Measurements from ENCODE around the gene MRPL22.
A peak's percentile ranks its signal among the peaks of the same experiment; 100 is the strongest.
"Not testable (repeated sequence)": the region's sequence is repeated elsewhere in the genome, so short reads cannot be mapped to it uniquely, and the experiment has no call there.

The MRPL22 gene

GRCh38 chr5:154940772-154941620 is at the start of gene MRPL22:
TSS of gene MRPL22 (plus strand) at chr5:154941073. CDS start at chr5:154941111, 38 bp downstream.
- DNase-seq (ENCODE audit: low spot score) = peak; percentile 93

DNA sequence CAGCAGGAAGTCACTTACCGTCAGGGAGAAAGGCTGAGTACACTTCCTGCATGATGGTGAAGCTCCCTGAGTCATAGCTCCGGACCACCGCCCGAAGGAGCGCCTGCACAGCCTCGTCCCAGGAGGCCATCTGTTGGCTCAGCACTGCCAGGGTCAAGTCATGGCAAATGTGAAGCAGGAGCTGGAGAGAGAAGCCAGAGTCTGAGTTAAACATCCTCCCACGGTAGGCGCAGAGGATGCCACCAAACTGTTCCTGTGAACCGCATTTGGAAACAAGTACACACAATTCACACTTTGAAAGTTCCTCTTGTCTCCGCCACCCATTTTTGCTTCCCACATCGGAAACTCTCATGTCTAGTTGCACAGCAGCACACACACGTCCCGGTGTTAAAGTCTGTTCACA is 48.5 kb upstream of the MRPL22 start:
- no peak for DNase-seq (ENCODE audit: low spot score)

DNA sequence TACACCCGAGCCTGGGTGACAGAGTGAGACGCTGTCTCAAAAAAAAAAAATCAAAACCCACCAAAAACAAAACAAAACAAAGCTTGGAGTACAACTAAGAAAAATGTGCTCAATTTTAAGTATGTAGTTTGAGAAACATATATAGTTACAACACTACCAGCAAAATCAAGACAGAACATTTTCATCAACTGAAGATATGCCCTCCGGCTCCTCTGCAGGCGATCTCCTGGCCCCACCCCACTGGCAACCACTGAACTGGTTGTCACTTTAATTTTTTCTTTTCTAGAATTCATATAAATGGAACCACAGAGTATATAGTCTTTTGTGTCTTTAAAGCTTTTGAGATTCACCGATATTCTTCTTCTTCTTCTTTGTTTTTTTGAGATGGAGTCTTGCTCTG is 47.5 kb upstream of the MRPL22 start:
- no peak for DNase-seq (ENCODE audit: low spot score)

GRCh38 chr5:154895606-154896561 is 45.0 kb upstream of the MRPL22 start:
- DNase-seq (ENCODE audit: low spot score) = no peak

DNA sequence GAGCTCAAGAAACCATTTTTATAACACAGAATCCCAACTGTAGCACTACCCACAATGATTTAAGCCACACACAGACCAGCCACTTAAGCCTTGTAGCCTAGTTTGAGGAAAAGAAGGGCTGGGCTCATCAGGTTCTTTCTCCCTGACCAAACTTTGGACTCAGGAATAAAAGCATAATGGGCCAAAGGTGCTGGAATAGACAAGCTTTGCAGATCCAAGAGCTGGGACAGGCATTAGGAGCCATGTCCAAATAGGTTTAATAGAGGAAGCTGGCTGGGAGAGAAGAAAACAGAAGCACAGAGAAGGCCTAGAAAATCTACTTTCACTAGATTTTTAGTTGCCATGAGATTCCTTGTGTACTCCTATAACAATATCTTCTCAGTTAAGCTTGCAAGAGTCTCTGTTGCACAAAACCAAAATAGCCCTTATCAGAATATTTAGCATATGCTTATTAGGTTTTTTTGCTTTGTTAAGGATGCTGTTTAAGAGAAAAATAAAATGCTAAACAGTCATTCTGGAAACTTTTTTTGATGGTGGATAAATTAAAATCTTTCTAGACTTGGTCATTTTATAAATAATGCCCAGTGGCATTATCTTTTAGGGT is 44.2 kb upstream of the MRPL22 start:
- no peak for DNase-seq (ENCODE audit: low spot score)

DNA sequence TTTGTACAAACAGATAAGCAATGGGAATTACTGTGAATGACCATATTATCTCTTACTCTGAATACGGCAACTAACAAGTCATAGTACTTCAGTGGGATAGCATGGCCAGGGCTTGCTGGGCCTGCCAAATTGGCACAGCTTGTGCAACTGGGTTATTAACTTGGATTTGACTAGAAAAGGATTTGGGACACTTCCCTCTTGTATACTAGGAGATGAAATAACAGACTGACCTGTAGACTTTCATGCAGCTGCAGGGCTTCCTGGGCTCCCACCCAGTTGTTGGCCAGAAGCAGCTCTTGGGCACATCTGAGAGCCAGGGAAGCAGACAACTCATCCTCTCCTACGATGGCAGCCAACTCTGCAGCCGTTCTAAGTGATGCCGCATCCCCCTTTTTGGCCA is 42.7 kb upstream of the MRPL22 start:
- DNase-seq (ENCODE audit: low spot score) = no peak

DNA sequence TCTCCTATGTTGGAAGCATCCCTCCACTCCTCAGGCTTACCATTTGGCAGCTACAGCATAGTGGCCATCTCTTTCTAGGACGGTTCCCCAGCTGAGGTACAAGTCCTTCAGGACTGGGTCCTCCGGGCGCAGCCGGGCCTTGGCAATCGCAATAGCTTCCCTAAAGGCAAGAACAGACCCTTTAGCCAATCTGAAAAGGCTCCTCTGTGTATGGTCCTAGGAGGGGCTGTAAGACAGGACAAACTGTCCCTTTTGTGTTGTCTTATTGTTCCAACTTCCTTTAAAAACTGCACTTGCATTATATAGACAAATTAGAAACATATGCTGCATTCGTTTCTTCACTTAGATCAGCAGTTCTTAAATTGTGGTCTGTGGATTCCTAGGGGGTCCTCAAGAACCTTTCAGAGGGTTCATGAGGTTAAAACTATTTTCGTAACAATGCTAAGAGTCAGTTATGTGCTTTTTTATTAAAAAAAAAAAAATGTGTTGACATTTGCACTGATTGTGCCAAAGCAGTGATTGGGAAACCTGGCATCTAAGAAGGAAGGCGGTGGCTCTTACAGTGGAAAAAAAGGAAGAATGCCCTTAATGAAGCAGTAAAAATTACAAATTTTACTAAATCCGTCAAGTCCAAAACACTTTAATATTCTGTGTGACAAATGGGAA is 41.6 kb upstream of the MRPL22 start:
- DNase-seq (ENCODE audit: low spot score) = no peak

GRCh38 chr5:154900066-154900465 is 40.8 kb upstream of the MRPL22 start:
- no peak for DNase-seq (ENCODE audit: low spot score)

DNA sequence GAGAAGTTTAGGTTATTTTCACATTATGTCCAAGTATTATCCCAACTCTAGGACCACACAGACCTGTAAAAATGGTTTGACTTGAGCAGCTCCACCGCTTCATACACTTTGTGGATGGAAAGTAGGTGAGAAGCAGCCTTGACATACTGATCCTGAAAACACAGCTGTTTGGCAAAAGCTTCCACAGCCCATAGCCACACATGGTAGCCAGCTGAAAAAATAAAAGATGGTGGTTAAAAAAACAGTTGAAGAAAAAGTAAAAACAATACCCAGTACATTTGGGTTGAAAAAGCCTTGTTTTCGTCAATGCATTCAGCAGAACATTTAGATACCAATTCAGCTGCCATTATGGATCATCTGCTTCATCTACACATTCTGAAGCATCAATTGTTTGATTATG is 39.6 kb upstream of the MRPL22 start:
- DNase-seq (ENCODE audit: low spot score) = no peak

DNA sequence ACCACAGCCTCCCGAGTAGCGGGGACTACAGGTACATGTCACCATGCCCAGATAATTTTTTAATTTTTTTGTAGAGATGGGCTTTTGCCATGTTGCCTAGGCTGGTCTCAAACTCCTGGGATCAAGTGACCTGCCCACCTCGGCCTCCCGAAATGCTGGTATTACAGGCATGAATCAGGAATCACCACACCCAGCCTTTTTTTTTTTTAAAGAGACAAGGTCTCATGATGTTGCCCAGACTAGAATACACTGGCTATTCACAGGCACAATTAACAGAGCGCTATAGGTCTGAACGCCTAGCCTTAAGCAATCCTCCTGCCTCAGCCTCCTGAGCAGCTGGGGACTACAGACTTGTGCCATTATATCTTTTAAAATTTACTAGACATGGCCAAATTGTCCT is 39.0 kb upstream of the MRPL22 start:
- DNase-seq (ENCODE audit: low spot score) = no peak

DNA sequence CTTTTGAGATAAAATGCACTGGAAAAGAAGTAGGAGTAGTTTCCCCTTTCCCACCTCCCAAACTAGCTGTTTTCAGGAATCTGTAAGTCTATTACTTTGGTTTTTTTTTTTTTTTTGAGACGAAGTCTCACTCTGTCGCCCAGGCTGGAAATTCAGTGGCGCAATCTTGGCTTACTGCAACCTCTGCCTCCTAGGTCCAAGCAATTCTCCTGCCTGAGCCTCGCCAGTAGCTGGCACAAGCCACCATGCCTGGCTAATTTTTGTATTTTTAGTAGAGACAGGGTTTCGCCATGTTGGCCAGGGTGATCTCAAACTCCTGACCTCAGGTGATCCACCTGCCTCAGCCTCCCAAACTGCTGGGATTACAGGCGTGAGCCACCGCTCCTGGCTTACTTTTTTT is 35.3 kb upstream of the MRPL22 start:
- DNase-seq (ENCODE audit: low spot score) = not testable (repeated sequence)

- DNase-seq (ENCODE audit: low spot score) = no peak
These were observed 24.0 kb upstream of the MRPL22 start for GRCh38 chr5:154916874-154917273.

GRCh38 chr5:154917757-154918156 is 23.1 kb upstream of the MRPL22 start:
- DNase-seq (ENCODE audit: low spot score) = no peak

- no peak for DNase-seq (ENCODE audit: low spot score)
These were observed 17.1 kb upstream of the MRPL22 start for GRCh38 chr5:154923441-154924430.

DNA sequence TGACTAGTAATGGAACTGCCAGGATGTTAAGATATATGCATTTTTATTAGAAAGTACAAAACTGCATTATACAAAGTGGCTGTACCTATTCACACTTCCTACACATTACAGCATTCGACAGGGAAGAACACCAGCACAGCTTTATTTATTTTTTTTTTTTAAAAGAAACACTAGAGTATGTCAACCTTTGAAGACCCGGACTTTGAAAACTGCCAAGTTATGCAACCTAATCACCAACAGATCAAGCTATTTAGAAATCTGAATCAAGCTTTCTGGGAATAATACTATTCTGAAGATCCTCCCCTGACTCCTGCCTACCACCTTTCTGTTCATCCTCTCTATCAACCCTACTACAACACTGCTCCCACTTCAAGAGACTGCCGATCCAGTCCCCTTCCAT is 7.3 kb upstream of the MRPL22 start:
- DNase-seq (ENCODE audit: low spot score) = no peak

DNA sequence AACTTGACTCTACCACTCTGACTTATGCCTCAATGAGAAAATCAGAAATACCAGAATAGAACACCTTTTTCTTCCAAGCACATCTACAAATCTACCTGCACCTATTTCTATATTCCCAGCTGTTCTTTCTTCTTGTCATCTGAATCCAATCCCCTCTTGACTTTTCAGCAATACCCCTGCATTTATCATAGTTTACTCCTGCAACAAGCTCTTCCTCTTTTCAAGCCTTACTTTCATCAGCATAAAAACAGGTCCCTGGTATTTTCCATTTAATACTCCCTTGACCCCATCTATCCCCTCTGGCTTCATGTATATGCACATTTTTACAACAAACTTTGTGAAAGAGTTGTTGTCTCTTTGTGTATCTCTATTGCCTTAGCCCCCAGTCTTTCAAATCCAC is 6.0 kb upstream of the MRPL22 start:
- DNase-seq (ENCODE audit: low spot score) = no peak

- DNase-seq (ENCODE audit: low spot score) = peak; percentile 22
These were observed 3.6 kb upstream of the MRPL22 start for GRCh38 chr5:154937186-154937717.

DNA sequence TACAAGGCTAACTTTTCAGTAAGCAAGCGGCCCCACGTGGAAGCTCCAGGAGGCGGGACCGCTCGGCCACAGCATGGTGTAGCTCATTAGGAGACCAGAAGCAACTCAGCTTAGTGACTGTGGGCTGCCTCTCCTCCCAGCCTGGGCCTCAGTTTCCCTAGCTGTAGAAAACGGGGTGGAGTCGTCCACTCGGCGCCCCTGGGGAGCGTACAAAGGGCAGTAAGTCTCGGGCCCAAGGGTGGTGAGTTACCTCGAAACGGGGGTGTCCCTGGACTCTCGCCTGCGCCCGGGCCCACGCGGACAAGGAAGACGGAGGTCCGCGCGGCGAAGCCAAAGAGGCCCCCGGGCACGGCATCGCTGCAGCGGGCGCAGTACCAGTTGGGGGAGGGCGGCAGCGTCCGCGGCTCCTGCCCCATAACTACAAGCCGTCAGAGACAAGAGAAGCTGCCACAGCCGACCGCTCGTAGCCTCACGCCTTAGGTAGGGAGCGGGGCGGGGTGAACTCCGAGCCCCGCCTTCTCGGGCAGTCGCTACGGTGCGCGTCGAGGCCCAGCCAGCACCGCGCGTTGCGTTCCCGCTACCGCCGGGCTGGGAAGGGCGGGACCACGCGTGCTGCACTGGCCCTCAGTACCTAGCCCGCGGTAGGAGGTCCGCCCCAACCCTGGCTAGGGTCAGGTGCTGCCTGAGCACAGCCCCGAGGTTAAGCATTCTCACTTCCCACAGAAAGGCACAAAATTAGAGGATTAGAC is 3.0 kb upstream of the MRPL22 start, which contains the start of gene GEMIN5:
Gene GEMIN5 (minus strand): TSS at position 494 of the 749 bp plus-strand sequence. CDS start 78 bp downstream, at position 416.
- peak; percentile 86 for DNase-seq (ENCODE audit: low spot score)

GRCh38 chr5:154939387-154939786 is 1.5 kb upstream of the MRPL22 start:
- DNase-seq (ENCODE audit: low spot score) = not testable (repeated sequence)

Data from cerebellar cortex (tissue), 1 donor.